Measurements from ENCODE around the gene SOBP. TPM values are rescaled to one million over a fixed set of nuclear protein-coding genes. Genes with fewer than 3 reads are reported as not detected.

The SOBP gene
- total RNA-seq, 1 experiment from 2014 or later: 1.7 TPM

DNA sequence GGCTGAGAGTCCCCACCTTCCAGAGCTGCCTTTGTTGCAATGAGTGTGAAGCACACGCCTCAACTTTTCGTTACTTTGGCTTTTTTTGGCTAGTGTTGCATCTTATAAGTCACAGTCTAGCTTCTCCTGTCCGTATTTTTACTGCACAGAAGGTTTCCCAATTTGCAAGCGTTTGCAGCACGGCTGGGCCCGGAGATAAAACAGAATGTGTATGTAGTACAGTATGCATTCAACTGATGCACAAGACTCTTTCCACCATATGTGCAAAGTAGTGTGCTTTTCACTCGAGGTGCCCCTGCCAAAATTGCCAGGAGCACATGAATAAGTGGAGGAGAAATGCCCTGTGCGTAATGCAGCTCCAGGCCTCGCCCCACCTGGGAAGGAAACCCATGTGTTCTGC, 79.6 kb downstream of the SOBP start:
- intact Hi-C loops (cut with micrococcal nuclease; ENCODE audit: unreplicated experiment): no loop called here
- Mint-ChIP-seq H3K27me3 (ENCODE audit: unreplicated experiment) (peaks cover 10% of the 10 kb centered on the region), H3K4me3 (ENCODE audit: low read depth, unreplicated experiment) (no peak overlapping the region), H3K36me3 (ENCODE audit: insufficient read depth, unreplicated experiment) (no peaks in the 10 kb centered on the region), H3K4me1 (ENCODE audit: low read depth, unreplicated experiment) (no peaks in the 10 kb centered on the region), H3K9me3 (ENCODE audit: low read depth, unreplicated experiment) (no peaks in the 10 kb centered on the region), H3K27ac (ENCODE audit: unreplicated experiment) (no peak overlapping the region)
- CTCF ChIA-PET: no interaction called here
- TF ChIP-seq, protein P1, sequence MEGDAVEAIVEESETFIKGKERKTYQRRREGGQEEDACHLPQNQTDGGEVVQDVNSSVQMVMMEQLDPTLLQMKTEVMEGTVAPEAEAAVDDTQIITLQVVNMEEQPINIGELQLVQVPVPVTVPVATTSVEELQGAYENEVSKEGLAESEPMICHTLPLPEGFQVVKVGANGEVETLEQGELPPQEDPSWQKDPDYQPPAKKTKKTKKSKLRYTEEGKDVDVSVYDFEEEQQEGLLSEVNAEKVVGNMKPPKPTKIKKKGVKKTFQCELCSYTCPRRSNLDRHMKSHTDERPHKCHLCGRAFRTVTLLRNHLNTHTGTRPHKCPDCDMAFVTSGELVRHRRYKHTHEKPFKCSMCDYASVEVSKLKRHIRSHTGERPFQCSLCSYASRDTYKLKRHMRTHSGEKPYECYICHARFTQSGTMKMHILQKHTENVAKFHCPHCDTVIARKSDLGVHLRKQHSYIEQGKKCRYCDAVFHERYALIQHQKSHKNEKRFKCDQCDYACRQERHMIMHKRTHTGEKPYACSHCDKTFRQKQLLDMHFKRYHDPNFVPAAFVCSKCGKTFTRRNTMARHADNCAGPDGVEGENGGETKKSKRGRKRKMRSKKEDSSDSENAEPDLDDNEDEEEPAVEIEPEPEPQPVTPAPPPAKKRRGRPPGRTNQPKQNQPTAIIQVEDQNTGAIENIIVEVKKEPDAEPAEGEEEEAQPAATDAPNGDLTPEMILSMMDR (IDR thresholded peaks at IDR 0.05; ENCODE audit: unreplicated experiment): no peak
- BruUV-seq (replicated peaks): no TSS peak
- no peak for DNase-seq

DNA sequence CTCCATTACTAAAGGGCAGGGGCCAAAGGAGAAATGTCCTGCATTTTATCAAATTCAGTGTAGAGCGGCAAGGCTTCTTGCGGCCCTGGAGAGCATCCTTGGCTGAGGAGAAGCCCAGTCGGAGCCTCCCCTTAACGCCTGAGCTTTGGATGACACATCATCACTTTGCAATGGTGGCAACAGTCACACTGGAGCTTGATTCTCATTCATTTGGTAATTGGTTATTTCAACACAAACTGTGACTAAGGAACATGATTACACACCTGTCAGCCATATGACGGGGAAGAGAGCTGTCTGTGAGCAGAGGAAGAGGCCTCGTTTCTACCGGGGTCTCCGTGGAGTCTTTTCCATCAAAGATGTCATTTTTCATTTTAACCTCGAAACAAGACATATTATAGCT, 81.4 kb downstream of the SOBP start:
- H3K27ac Mint-ChIP-seq (ENCODE audit: unreplicated experiment): no peak overlapping the region
- H3K4me3 Mint-ChIP-seq (ENCODE audit: low read depth, unreplicated experiment): no peak overlapping the region
- no TSS peak for BruUV-seq (replicated peaks)
- no peaks in the 10 kb centered on the region for H3K27me3 Mint-ChIP-seq (ENCODE audit: unreplicated experiment)
- intact Hi-C loops (cut with micrococcal nuclease; ENCODE audit: unreplicated experiment): no loop called here
- TF ChIP-seq, protein P1 (IDR thresholded peaks at IDR 0.05; ENCODE audit: unreplicated experiment): no peak
- no peaks in the 10 kb centered on the region for H3K9me3 Mint-ChIP-seq (ENCODE audit: low read depth, unreplicated experiment)
- H3K36me3 Mint-ChIP-seq (ENCODE audit: insufficient read depth, unreplicated experiment): no peaks in the 10 kb centered on the region
- no peak for DNase-seq
- H3K4me1 Mint-ChIP-seq (ENCODE audit: low read depth, unreplicated experiment): peaks cover 2% of the 10 kb centered on the region
- CTCF ChIA-PET: no interaction called here

DNA sequence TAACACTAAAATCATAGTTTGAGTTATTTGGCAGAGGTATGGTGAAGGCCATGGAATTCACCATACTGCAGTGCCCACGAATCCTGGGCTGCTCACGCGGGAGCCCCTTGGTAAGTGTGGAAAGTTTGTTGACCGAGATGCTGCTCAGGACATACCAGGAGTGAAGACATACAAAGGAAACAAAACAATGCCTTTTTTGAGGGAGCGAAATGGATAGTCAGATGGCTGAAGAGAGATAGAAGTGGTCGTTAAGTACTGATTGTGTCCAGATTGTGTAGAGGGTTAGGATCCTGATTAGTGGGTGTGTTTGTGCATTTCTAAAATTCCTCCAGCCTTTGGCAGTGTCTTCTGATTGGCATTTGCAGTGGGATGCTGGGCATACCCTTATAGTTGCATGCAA, 83.0 kb downstream of the SOBP start:
- TF ChIP-seq, protein P1 (IDR thresholded peaks at IDR 0.05; ENCODE audit: unreplicated experiment): no peak
- peaks cover 12% of the 10 kb centered on the region for H3K4me1 Mint-ChIP-seq (ENCODE audit: low read depth, unreplicated experiment)
- H3K27ac Mint-ChIP-seq (ENCODE audit: unreplicated experiment): no peak overlapping the region
- DNase-seq: no peak
- BruUV-seq (replicated peaks): no TSS peak
- no peaks in the 10 kb centered on the region for H3K36me3 Mint-ChIP-seq (ENCODE audit: insufficient read depth, unreplicated experiment)
- H3K4me3 Mint-ChIP-seq (ENCODE audit: low read depth, unreplicated experiment): no peak overlapping the region
- H3K27me3 Mint-ChIP-seq (ENCODE audit: unreplicated experiment): no peaks in the 10 kb centered on the region
- intact Hi-C loops (cut with micrococcal nuclease; ENCODE audit: unreplicated experiment): no loop called here
- no peaks in the 10 kb centered on the region for H3K9me3 Mint-ChIP-seq (ENCODE audit: low read depth, unreplicated experiment)
- CTCF ChIA-PET: interaction anchor here (0.6 kb wide), 1 partner anchor 13 kb away, joined by 3 read pairs; no protein-coding TSS in a partner anchor

DNA sequence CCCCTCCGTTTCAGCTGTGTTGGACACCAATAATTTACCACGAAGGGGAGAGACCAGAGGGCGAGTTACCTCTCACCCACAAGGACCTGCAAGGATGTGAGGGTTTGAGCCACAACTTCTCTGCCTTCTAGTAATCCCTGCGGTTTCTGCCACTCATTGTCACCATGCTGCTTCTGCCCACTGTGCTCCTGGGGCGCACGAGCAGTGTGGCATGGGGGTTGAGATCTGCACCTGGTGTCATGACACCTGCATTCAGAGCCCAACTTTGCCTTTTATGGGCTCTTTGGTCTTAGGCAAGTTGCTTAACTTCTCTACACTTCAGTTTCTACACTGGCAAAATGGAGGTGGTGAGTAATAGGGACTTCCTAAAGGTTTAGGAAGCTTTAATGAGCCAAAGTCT, 84.9 kb downstream of the SOBP start:
- H3K9me3 Mint-ChIP-seq (ENCODE audit: low read depth, unreplicated experiment): no peaks in the 10 kb centered on the region
- intact Hi-C loops (cut with micrococcal nuclease; ENCODE audit: unreplicated experiment): no loop called here
- DNase-seq: no peak
- no TSS peak for BruUV-seq (replicated peaks)
- TF ChIP-seq, protein P1 (IDR thresholded peaks at IDR 0.05; ENCODE audit: unreplicated experiment): no peak
- H3K27ac Mint-ChIP-seq (ENCODE audit: unreplicated experiment): no peak overlapping the region
- CTCF ChIA-PET: no interaction called here
- peaks cover 12% of the 10 kb centered on the region for H3K4me1 Mint-ChIP-seq (ENCODE audit: low read depth, unreplicated experiment)
- no peak overlapping the region for H3K4me3 Mint-ChIP-seq (ENCODE audit: low read depth, unreplicated experiment)
- no peaks in the 10 kb centered on the region for H3K36me3 Mint-ChIP-seq (ENCODE audit: insufficient read depth, unreplicated experiment)
- no peaks in the 10 kb centered on the region for H3K27me3 Mint-ChIP-seq (ENCODE audit: unreplicated experiment)

Measured in Calu3 (cell line).